Activated B cell treated with CpG ODN at 0.5 μM for 24 hours (primary cell): ENCODE data around the gene IRF4. TPM values are rescaled to one million over a fixed set of nuclear protein-coding genes. Genes with fewer than 3 reads are reported as not detected.
A peak's percentile ranks its signal among the peaks of the same experiment; 100 is the strongest.

Experiments used
- ATAC-seq: fragments of 200-7000 bp; cut with Tn5 transposase; one replicate; pipeline ENCODE4 v1.10.0; 2021; ENCODE audit warnings: low read depth, mild to moderate bottlenecking, moderate library complexity
- CTCF ChIA-PET: fragments of 350-600 bp; sonication (Branson Sonifier 250); formaldehyde crosslinking; loops from one replicate; lab custom pipeline; 2021; ENCODE audit warnings: antibody characterized with exemption; lab: Charles Lee
- POLR2A ChIA-PET: fragments of 350-600 bp; sonication (Branson Sonifier 250); formaldehyde crosslinking; loops from one replicate; lab custom pipeline; 2021; ENCODE audit warnings: antibody characterized with exemption; lab: Charles Lee
- DNase-seq: peaks from one replicate; pipeline ENCODE4 v3.0.0; 2022
- H3K27ac Mint-ChIP-seq: one replicate; pipeline ENCODE4 v1.8.0; 2020; ENCODE audit warnings: mixed read lengths
- H3K27me3 Mint-ChIP-seq: one replicate; pipeline ENCODE4 v1.8.0; 2021; ENCODE audit warnings: mixed read lengths
- H3K36me3 Mint-ChIP-seq: one replicate; pipeline ENCODE4 v1.8.0; 2021; ENCODE audit warnings: low read depth, mixed read lengths
- H3K4me1 Mint-ChIP-seq: one replicate; pipeline ENCODE4 v1.8.0; 2021; ENCODE audit warnings: mixed read lengths
- H3K4me3 Mint-ChIP-seq: one replicate; pipeline ENCODE4 v1.8.0; 2020; ENCODE audit warnings: mild to moderate bottlenecking, mixed read lengths
- H3K9me3 Mint-ChIP-seq: one replicate; pipeline ENCODE4 v1.8.0; 2020; ENCODE audit warnings: mixed read lengths
- CTCF ChIP-seq: fragments of 200-600 bp; IDR thresholded peaks from one replicate; pipeline ENCODE4 v1.8.0; 2022; ENCODE audit warnings: antibody characterized with exemption, mild to moderate bottlenecking
- intact Hi-C: fragments of 100-400 bp; cut with micrococcal nuclease; formaldehyde crosslinking; loops from one replicate; pipeline ENCODE4 v1.15.1; 2024
- total RNA-seq: library from RNA; stranded (reverse); gene quantifications from 2 replicates; pipeline ENCODE4 v1.2.3, GENCODE V29; 2022

The IRF4 gene
- total RNA-seq, 1 donor from 2014 or later, result 417 TPM

- ATAC-seq, result peak; percentile 76
- DNase-seq, result no peak
- H3K36me3 Mint-ChIP-seq, result no peaks in the 10 kb centered on the region
- H3K4me1 Mint-ChIP-seq, result peaks cover 56% of the 10 kb centered on the region
- peak overlapping the region; percentile 42 for H3K4me3 Mint-ChIP-seq
- intact Hi-C loops, result no loop called here
- H3K27ac Mint-ChIP-seq, result peak overlapping the region; percentile 32
- peaks cover 2% of the 10 kb centered on the region for H3K27me3 Mint-ChIP-seq
- POLR2A ChIA-PET, result interaction anchor here (0.6 to 2.4 kb wide), 12 partner anchors 12 to 170 kb away, joined by 3 to 10 read pairs (median 4); partner anchors contain the start of gene IRF4
- CTCF ChIA-PET, result interaction anchor here (0.6 kb wide), 1 partner anchor 9 kb away, joined by 3 read pairs; no protein-coding TSS in a partner anchor
- no peaks in the 10 kb centered on the region for H3K9me3 Mint-ChIP-seq
- no peak for TF ChIP-seq CTCF
Observed at GRCh38 chr6:364609-365540, 26.7 kb upstream of the IRF4 start.

GRCh38 chr6:365835-366234 lies 25.7 kb upstream of the IRF4 start:
- CTCF ChIA-PET, result interaction anchor here (1.3 kb wide), 1 partner anchor 24 kb away, joined by 3 read pairs; no protein-coding TSS in a partner anchor
- H3K9me3 Mint-ChIP-seq, result no peaks in the 10 kb centered on the region
- H3K4me3 Mint-ChIP-seq, result peak overlapping the region; percentile 44
- peak overlapping the region; percentile 15 for H3K27ac Mint-ChIP-seq
- H3K4me1 Mint-ChIP-seq, result peaks cover 48% of the 10 kb centered on the region
- no peak for TF ChIP-seq CTCF
- H3K36me3 Mint-ChIP-seq, result no peaks in the 10 kb centered on the region
- intact Hi-C loops, result no loop called here
- DNase-seq (no peak), ATAC-seq (peak; percentile 28)
- H3K27me3 Mint-ChIP-seq, result peaks cover 5% of the 10 kb centered on the region
- POLR2A ChIA-PET, result interaction anchor here (0.6 to 2.4 kb wide), 7 partner anchors 11 to 178 kb away, joined by 3 to 10 read pairs (median 4); partner anchors contain the start of gene IRF4

- TF ChIP-seq CTCF, result no peak
- Mint-ChIP-seq H3K36me3 (no peaks in the 10 kb centered on the region), H3K9me3 (no peaks in the 10 kb centered on the region), H3K4me3 (no peak overlapping the region), H3K27ac (no peak overlapping the region), H3K27me3 (peaks cover 5% of the 10 kb centered on the region), H3K4me1 (peaks cover 40% of the 10 kb centered on the region)
- CTCF ChIA-PET, result interaction anchor here (1.3 kb wide), 1 partner anchor 23 kb away, joined by 3 read pairs; no protein-coding TSS in a partner anchor
- intact Hi-C loops, result no loop called here
- ATAC-seq (no peak), DNase-seq (no peak)
- POLR2A ChIA-PET, result interaction anchor here (0.8 to 1.4 kb wide), 2 partner anchors 10 to 117 kb away, joined by 3 to 5 read pairs; no protein-coding TSS in a partner anchor
Observed at GRCh38 chr6:366389-367297, 24.9 kb upstream of the IRF4 start.

GRCh38 chr6:367298-367794 lies 24.2 kb upstream of the IRF4 start:
- H3K4me1 Mint-ChIP-seq, result peaks cover 39% of the 10 kb centered on the region
- ChIA-PET CTCF (interaction anchor here (1.3 kb wide), 1 partner anchor 22 kb away, joined by 3 read pairs; no protein-coding TSS in a partner anchor), POLR2A (interaction anchor here (0.8 kb wide), 1 partner anchor 117 kb away, joined by 3 read pairs; no protein-coding TSS in a partner anchor)
- no peak overlapping the region for H3K27ac Mint-ChIP-seq
- DNase-seq (no peak), ATAC-seq (no peak)
- intact Hi-C loops, result no loop called here
- H3K9me3 Mint-ChIP-seq, result no peaks in the 10 kb centered on the region
- no peak overlapping the region for H3K4me3 Mint-ChIP-seq
- H3K36me3 Mint-ChIP-seq, result no peaks in the 10 kb centered on the region
- no peak for TF ChIP-seq CTCF
- peaks cover 5% of the 10 kb centered on the region for H3K27me3 Mint-ChIP-seq
